ENCODE measurements around the gene VWA5B1.

GRCh38 chr1:20336105-20336605 lies 45.5 kb downstream of the VWA5B1 start:
- no peak for TF ChIP-seq POLR2AphosphoS5 (IDR thresholded peaks at IDR 0.05)
- no peak for TF ChIP-seq POLR2A (IDR thresholded peaks at IDR 0.05)
- TF ChIP-seq CTCF (IDR thresholded peaks at IDR 0.05) = no peak
